Panc1 (cell line): Measurements from ENCODE around the gene GRID2.

Source experiments
- POLR2AphosphoS5 ChIP-seq: IDR thresholded peaks from 2 replicates; pipeline ENCODE4 v1.6.1; 2012; ENCODE audit warnings: mild to moderate bottlenecking, low read depth, low read length, moderate library complexity
- REST ChIP-seq, 2 experiments: IDR thresholded peaks; 2 replicates each; pipeline ENCODE4 v1.6.1; 2011 to 2012; ENCODE audit warnings: low read depth in 2 of 2, control low read depth in 1 of 2, low read length in 1 of 2, mild to moderate bottlenecking in 1 of 2, moderate library complexity in 1 of 2; ENCODE audit not compliant: insufficient read depth in 1 of 2
- SIN3A ChIP-seq: IDR thresholded peaks from 2 replicates; pipeline ENCODE4 v1.6.1; 2012; ENCODE audit warnings: low read depth, mild to moderate bottlenecking, low read length, moderate library complexity, borderline replicate concordance; ENCODE audit not compliant: insufficient read depth
- TF ChIP-seq, protein P1 (sequence below): fragments of 450-650 bp; IDR thresholded peaks from 2 replicates; pipeline ENCODE4 v1.5.1; 2017; ENCODE audit warnings: mild to moderate bottlenecking

GRCh38 chr4:93718233-93718632, 1414.5 kb downstream of the GRID2 start:
- TF ChIP-seq SIN3A (no peak), REST (IDR thresholded peaks at IDR 0.05; ENCODE audit: insufficient read depth in 1 of 2, low read depth in 2 of 2, low read length in 1 of 2) (no peak), POLR2AphosphoS5 (no peak)
- TF ChIP-seq, protein P1, sequence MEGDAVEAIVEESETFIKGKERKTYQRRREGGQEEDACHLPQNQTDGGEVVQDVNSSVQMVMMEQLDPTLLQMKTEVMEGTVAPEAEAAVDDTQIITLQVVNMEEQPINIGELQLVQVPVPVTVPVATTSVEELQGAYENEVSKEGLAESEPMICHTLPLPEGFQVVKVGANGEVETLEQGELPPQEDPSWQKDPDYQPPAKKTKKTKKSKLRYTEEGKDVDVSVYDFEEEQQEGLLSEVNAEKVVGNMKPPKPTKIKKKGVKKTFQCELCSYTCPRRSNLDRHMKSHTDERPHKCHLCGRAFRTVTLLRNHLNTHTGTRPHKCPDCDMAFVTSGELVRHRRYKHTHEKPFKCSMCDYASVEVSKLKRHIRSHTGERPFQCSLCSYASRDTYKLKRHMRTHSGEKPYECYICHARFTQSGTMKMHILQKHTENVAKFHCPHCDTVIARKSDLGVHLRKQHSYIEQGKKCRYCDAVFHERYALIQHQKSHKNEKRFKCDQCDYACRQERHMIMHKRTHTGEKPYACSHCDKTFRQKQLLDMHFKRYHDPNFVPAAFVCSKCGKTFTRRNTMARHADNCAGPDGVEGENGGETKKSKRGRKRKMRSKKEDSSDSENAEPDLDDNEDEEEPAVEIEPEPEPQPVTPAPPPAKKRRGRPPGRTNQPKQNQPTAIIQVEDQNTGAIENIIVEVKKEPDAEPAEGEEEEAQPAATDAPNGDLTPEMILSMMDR = no peak
